Measurements from ENCODE around the gene BCL2L15.

The BCL2L15 gene

DNA sequence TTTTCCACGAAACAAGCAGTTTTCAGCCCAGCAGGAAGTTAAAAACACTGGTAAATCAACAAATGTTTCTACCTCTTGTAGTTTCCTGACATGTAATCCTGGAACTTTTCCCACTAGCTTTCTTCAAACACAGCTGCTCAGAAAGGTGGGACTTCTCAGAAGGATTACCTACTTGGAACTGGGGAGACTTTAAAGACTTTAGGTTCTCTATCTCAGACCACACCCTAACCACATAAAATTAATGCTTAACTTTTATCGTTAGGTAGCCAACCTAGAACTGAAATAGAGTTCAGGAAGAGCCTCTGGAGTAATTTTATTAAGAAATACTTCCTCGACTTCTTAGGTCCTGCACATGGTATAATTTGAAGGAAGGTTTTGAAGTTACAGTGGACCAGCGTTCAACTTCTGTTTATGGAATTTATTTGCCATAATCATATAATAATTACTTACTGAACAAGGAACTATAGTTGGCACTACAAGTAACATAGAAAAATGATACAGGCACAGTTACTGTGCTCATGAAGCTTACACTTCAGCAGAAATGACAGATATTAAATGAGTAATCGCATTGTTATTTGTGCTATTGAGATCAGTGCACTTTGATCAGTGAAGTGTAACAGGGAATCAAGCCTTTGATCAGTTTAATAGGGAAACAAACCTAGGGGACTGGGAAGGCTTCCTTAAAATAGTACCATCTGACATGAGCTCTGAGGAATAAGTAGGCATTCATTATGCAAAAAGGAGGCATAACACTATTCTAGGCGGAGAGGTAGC, at the start of gene BCL2L15:
TSS of gene BCL2L15 (minus strand) at position 180 of the 774 bp plus-strand sequence. CDS start 206 bp downstream, outside the sequence.
- no peak for DNase-seq (ENCODE audit: low read depth)

GRCh38 chr1:113937146-113937545, 49.8 kb upstream of the BCL2L15 start:
- no peak for DNase-seq (ENCODE audit: low read depth)

DNA sequence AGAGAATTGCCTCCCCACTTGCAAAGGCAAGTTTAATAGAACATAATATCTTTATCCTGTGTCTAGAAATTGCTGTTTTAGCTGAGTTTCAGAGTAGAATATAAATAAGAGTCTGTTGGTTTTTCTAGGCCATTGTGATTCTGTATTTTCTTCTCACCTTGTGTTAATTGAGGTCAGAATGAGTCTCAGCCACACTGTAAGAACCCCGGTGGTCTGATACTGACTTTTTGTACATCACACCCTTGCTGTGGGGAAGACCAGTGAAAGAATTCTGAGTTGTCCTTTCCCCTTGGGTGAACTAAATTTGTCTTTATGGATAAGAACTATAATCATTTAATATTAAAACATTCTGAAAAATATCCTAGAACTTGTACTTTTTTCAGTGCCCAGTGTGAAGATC, 48.6 kb upstream of the BCL2L15 start:
- no peak for DNase-seq (ENCODE audit: low read depth)

- DNase-seq (ENCODE audit: low read depth), result no peak
Observed at GRCh38 chr1:113935176-113935575, 47.8 kb upstream of the BCL2L15 start.

- no peak for DNase-seq (ENCODE audit: low read depth)
Observed at GRCh38 chr1:113934511-113935055, 47.2 kb upstream of the BCL2L15 start.

- DNase-seq (ENCODE audit: low read depth), result no peak
Observed at GRCh38 chr1:113934006-113934405, 46.6 kb upstream of the BCL2L15 start.

DNA sequence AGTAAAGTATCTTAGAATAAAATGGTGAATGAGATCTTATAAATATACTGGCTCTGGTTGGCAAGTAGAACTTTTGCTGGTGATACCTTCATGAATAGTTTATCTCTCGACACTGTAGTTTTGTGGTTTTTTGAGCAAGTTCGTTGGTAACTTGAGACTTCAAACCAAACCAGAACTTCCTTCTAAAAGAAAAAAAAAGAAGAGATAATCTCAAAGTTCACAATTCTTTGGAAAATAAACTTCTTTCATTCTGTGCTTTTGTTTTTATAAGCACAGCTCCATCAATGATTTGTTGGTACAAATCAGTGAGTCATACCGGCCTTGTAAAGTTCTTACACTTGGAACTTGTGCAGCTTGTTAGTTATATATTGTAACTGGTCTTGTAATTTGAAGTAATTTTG, 44.1 kb upstream of the BCL2L15 start:
- no peak for DNase-seq (ENCODE audit: low read depth)

DNA sequence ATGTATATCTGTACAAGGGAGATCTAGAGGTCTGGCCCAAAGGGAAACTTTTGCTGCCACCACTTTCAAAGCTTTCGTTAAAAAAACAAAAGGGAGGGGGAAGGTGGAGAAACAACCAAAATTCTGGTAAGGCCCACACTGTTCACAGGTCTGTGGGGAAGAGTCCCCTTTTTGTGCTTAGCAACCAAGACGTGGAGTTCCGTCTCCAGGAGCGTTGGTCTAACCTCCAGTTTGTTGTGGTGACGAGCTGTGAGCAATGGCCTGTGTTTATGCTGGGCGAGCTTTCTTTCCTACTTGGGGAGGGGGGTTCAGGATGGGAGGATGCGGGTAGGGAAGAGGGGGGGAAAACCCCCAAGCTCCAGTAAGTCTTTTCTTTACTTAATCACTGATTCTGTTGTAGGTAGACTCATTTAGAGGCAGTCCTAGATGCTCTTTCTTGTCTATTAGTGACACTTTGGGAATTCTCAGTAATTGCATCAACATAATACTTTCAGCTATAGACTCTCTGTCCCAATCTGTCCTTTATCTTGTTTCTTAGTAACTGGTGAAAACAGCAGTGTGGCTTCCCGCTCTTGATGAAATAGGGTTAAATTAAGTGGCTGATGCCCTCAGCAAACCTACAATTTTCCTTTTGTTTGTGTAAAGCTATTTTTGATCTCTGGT, 43.2 kb upstream of the BCL2L15 start:
- DNase-seq (ENCODE audit: low read depth), result peak; percentile 59

GRCh38 chr1:113929750-113930498, 42.5 kb upstream of the BCL2L15 start:
- DNase-seq (ENCODE audit: low read depth), result peak; percentile 50

DNA sequence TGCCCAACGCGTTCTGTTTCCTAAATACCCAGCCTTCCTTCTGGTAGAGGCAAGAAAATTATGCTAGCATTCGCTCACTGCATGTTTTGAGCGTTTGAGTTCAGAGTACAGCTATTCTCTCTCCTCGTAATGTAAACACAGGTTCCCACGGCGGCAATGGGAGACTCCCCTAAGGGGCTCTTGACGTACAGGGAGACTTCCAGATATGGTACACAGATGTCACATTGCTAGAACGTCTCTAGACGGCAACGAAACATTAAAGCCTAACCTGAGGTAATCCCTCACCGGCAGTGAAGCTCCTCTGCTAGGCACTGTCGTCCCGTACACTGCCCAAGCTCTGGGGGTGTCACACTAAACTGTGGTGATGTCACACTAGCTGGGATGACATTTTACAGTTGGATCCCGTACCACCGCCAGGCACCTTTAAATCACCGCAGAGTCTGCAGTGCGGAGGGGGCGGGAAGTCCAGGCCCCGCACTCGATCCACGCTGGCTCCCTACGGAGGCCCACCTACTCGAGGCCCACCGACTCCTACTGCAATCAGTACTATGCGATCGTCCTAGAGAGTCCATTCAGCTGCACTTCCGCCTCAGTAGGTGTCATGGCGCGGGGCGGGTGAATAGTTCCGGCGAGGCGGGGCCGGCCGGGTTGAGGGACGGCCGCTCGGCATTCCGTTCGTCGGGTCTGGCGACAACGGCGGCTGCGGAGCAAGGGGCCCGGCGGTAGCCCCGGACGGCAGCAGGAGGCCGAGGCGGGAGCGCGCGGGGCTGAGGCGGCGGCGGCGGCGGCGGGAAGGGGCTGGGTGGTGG, 41.8 kb upstream of the BCL2L15 start, which contains the start of gene HIPK1:
TSS of gene HIPK1 (plus strand) at position 384 of the 809 bp plus-strand sequence.
- peak; percentile 87 for DNase-seq (ENCODE audit: low read depth)

GRCh38 chr1:113928187-113928930, 41.0 kb upstream of the BCL2L15 start:
- DNase-seq (ENCODE audit: low read depth), result no peak

DNA sequence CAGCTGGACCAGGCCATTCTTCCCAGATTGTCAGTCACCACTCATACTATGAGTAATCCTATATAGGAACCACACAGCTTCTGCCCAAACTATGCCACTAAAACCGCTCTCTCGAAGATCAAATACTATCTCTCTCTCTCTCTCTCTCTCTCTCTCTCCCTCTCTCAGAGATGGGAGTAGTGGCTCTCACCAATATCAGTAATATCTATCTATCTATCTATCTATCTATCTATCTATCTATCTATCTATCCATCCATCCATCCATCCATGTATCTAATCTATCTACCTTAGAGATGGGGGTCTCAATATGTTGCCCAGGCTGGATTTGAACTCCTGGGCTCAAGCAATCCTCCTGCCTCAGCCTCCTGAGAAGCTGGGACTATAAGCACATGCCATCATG, 37.1 kb upstream of the BCL2L15 start:
- DNase-seq (ENCODE audit: low read depth), result no peak

GRCh38 chr1:113922957-113923356, 35.6 kb upstream of the BCL2L15 start:
- DNase-seq (ENCODE audit: low read depth), result no peak

GRCh38 chr1:113918243-113918642, 30.9 kb upstream of the BCL2L15 start:
- DNase-seq (ENCODE audit: low read depth), result no peak

DNA sequence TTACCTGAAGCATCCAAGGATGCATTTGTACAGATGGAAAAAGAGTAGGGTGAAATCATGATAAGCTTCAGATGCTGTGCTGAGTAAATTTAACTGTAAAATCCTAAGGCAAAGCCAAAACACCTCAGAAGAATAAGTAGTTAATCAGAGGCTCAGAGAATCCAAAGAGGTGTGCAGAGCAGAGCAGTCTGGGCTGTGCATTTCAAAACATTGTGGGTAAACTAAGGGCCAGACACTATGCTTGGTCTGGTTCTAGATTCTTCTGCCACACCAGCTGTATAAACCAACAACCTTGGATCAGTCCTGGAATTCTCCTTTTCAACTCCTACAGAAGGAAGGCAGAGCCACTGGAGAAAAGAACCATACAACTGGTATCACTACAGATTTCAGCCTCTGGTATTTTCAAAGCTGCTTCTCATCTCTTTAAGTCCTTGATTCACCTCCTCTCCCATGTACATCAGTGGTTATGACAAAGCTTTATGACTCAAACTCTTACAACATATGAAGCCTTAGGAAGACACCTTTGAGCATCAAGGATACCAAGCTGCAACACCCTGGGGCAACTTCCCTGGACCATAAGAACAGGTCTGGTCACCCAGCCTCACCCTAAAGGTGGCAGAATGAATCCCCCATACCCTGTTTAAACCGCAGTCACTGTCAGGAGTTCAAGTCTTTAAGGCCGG, 30.2 kb upstream of the BCL2L15 start:
- DNase-seq (ENCODE audit: low read depth), result no peak

DNA sequence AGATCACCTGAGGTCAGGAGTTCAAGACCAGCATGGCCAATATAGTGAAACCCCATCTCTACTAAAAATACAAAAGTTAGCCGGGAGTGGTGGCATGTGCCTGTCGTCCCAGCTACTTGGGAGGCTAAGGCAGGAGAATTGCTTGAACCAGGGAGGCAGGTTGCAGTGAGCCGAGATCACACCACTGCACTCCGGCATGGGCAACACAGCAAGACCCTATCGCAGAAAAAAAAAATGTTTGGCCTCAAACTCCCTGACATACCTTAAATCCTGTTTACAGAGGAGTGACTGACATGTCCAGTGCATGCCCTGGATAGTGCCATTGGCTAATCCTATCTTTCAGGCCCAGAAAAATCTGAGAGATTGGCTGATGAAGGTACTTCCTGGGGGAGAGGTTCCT, 29.6 kb upstream of the BCL2L15 start:
- no peak for DNase-seq (ENCODE audit: low read depth)

DNA sequence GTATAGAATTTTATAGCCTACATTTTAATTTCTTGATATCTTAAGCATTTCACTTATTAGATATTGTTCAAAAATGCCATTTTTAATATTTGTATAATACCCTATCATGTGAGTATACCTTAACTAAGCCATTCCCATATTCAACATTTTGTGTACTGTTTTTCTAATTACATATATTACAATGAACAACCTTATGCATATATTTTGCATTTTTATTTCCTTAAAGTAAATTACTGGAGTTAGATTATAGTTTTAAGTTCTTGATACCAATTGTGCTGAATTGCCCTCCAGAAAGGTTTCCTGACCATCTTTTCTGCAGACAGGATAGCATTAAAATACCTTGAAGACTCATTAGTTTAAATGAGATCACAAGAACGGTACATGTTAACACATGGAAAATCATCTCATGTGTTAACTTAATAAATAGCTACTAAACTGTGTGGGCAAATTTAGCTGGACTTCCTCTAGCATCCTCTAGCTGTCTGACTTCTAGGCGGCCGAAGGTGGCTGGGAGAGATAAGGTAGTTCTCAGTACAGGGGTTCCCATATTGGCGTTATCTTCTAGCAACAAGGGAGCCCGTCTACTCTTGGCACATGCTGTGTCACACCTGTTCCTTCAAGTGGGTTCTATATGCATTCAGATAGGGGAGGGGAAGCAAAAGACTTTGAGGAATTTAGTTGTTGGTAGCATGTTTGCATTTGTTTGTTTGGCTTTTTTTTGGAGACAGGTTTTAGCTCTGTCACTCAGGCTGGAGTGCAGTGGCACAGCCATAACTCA, 26.7 kb upstream of the BCL2L15 start:
- DNase-seq (ENCODE audit: low read depth), result no peak

- no peak for DNase-seq (ENCODE audit: low read depth)
Observed at GRCh38 chr1:113913312-113913668, 25.9 kb upstream of the BCL2L15 start.

GRCh38 chr1:113912594-113913311, 25.4 kb upstream of the BCL2L15 start:
- no peak for DNase-seq (ENCODE audit: low read depth)
